Measurements from ENCODE around the gene DPP6.

Gene DPP6

DNA sequence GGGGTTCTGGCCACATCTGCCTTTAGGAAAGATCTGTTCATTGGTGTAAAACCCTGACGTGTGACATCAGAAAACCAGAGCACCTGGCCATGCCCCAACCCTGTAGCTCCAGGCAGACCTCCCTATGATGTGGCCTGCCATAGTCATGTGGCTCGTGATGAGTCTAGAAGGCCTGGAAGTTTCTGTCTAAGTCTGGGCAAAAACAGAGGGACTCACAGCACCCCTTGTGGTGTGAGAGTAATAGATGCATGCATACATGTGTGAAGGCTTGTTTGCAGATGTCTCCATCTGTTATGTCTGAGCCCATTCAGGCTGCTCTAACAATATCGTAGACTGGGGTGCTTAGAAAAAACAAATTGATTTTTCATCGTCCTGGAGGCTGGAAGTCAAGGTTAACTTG, 641.5 kb downstream of the DPP6 start:
- TF ChIP-seq, protein P1, sequence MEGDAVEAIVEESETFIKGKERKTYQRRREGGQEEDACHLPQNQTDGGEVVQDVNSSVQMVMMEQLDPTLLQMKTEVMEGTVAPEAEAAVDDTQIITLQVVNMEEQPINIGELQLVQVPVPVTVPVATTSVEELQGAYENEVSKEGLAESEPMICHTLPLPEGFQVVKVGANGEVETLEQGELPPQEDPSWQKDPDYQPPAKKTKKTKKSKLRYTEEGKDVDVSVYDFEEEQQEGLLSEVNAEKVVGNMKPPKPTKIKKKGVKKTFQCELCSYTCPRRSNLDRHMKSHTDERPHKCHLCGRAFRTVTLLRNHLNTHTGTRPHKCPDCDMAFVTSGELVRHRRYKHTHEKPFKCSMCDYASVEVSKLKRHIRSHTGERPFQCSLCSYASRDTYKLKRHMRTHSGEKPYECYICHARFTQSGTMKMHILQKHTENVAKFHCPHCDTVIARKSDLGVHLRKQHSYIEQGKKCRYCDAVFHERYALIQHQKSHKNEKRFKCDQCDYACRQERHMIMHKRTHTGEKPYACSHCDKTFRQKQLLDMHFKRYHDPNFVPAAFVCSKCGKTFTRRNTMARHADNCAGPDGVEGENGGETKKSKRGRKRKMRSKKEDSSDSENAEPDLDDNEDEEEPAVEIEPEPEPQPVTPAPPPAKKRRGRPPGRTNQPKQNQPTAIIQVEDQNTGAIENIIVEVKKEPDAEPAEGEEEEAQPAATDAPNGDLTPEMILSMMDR (IDR thresholded peaks at IDR 0.05; ENCODE audit: poor library complexity, severe bottlenecking) = no peak
- Histone ChIP-seq H3K4me3 (ENCODE audit: severe bottlenecking) (no peak overlapping the region), H3K27me3 (ENCODE audit: insufficient read depth, poor library complexity, severe bottlenecking) (no peaks in the 10 kb centered on the region), H3K4me1 (ENCODE audit: insufficient read depth, poor library complexity, severe bottlenecking) (no peaks in the 10 kb centered on the region), H3K27ac (ENCODE audit: poor library complexity, severe bottlenecking) (no peak overlapping the region), H3K36me3 (ENCODE audit: low read depth) (no peaks in the 10 kb centered on the region), H3K9me3 (ENCODE audit: severe bottlenecking) (no peaks in the 10 kb centered on the region)
- ATAC-seq (ENCODE audit: low read depth) = no peak
- DNase-seq (ENCODE audit: low spot score) = no peak

DNA sequence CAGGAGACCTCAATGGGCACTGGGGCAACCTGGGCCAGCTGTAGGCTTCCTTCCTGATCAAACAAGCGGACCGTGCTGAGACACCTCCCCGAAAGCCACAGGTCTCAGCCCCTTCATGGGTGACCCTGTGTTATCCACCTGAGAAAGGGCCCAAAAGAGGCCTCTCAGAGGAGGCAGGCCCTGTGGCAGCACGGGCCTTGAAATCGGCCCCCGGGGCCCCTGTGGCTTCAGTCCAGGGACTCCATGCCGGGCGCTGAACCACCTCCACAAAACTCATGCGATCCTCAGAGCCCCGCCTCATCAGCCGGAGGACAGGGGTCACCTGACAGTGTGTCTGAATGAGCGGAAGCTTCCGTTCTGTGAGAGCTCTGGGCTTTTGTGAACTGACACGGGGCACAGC, 643.6 kb downstream of the DPP6 start:
- no peaks in the 10 kb centered on the region for H3K27me3 ChIP-seq (ENCODE audit: insufficient read depth, poor library complexity, severe bottlenecking)

DNA sequence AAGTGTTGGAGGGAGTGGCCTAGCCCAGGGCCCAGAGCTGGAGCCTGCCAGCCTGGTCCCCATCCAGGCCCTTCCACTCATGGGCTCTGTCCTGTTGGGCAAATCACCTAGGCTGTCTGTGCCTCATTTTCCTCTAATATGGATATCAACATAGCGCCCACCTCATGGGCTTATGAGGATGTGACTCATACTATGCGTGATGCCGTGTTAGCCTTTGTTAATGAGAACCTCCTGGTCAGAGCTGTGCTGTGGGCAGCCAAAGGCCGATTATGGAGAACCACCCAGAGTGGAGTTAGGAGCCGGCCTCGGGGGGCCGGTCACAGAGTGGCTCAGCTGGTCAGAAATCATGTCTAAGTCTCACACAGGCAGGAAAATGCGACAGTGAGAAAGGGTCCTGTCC, 644.4 kb downstream of the DPP6 start:
- H3K27me3 ChIP-seq (ENCODE audit: insufficient read depth, poor library complexity, severe bottlenecking) = no peaks in the 10 kb centered on the region
- no peak for ATAC-seq (ENCODE audit: low read depth)

More for the DNA sequence above, 643.6 kb downstream of the DPP6 start:
- TF ChIP-seq, protein P1 (IDR thresholded peaks at IDR 0.05; ENCODE audit: poor library complexity, severe bottlenecking) = no peak
- no peak for ATAC-seq (ENCODE audit: low read depth)
- no peak overlapping the region for H3K27ac ChIP-seq (ENCODE audit: poor library complexity, severe bottlenecking)
- H3K4me1 ChIP-seq (ENCODE audit: insufficient read depth, poor library complexity, severe bottlenecking) = no peaks in the 10 kb centered on the region
- no peaks in the 10 kb centered on the region for H3K9me3 ChIP-seq (ENCODE audit: severe bottlenecking)
- no peak overlapping the region for H3K4me3 ChIP-seq (ENCODE audit: severe bottlenecking)
- no peaks in the 10 kb centered on the region for H3K36me3 ChIP-seq (ENCODE audit: low read depth)
- DNase-seq (ENCODE audit: low spot score) = no peak

DNA sequence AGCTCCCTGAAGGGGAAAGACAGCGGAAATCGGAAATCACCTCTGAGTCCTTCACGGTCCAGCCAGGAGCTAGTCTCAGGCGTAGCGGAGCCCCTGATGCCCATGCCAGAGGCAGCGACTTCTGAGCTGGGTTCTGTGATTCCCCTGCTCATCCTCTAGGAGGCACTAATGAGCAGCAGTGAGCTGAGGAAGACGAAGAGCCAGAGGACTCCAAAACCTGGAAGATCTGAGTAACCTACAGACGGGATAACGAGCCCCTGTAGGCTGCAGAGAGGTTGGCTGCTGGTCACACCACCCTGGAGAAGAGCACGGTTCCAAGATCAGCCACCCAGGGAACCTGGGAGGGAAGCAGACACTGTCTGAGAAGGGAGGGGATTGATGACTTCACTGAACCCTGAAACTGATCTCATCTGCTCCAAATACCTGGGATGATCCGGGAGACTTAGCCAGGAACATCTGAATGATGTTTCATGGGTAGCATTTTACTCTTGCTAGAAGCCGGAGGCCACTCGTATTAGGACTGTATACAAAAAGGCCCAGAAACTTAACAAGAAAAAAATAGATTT, 646.6 kb downstream of the DPP6 start:
- H3K4me1 ChIP-seq (ENCODE audit: insufficient read depth, poor library complexity, severe bottlenecking) = no peaks in the 10 kb centered on the region
- DNase-seq (ENCODE audit: low spot score) = no peak
- no peak overlapping the region for H3K27ac ChIP-seq (ENCODE audit: poor library complexity, severe bottlenecking)
- TF ChIP-seq, protein P1 (IDR thresholded peaks at IDR 0.05; ENCODE audit: poor library complexity, severe bottlenecking) = no peak
- H3K9me3 ChIP-seq (ENCODE audit: severe bottlenecking) = no peaks in the 10 kb centered on the region
- no peaks in the 10 kb centered on the region for H3K27me3 ChIP-seq (ENCODE audit: insufficient read depth, poor library complexity, severe bottlenecking)
- H3K4me3 ChIP-seq (ENCODE audit: severe bottlenecking) = no peak overlapping the region
- no peak for ATAC-seq (ENCODE audit: low read depth)
- H3K36me3 ChIP-seq (ENCODE audit: low read depth) = no peaks in the 10 kb centered on the region

More for the DNA sequence above, 644.4 kb downstream of the DPP6 start:
- H3K4me3 ChIP-seq (ENCODE audit: severe bottlenecking) = no peak overlapping the region
- TF ChIP-seq, protein P1 (IDR thresholded peaks at IDR 0.05; ENCODE audit: poor library complexity, severe bottlenecking) = no peak
- H3K4me1 ChIP-seq (ENCODE audit: insufficient read depth, poor library complexity, severe bottlenecking) = no peaks in the 10 kb centered on the region
- H3K9me3 ChIP-seq (ENCODE audit: severe bottlenecking) = no peaks in the 10 kb centered on the region
- no peaks in the 10 kb centered on the region for H3K36me3 ChIP-seq (ENCODE audit: low read depth)
- no peak for DNase-seq (ENCODE audit: low spot score)
- no peak overlapping the region for H3K27ac ChIP-seq (ENCODE audit: poor library complexity, severe bottlenecking)

DNA sequence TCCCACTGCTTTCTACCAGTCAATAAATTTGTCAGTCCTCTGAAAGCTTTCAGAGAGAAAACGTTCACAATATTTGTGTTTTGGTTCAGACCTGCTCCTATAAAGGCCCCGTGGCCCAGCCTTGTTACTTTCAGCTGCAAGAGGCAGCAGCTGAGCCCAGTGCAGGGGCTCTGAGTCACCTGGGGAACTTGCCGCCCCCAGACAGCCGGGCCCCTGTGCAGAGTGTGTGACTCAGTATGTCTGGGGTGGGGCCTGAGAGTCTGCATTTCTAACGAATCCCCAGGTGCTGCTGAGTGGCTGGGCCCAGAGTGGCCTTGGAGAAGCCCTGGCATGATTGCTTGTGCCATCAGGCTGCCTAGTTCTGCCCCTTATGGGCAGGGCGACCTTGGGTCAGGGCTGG, 647.2 kb downstream of the DPP6 start:
- no peak overlapping the region for H3K4me3 ChIP-seq (ENCODE audit: severe bottlenecking)
- DNase-seq (ENCODE audit: low spot score) (no peak), ATAC-seq (ENCODE audit: low read depth) (no peak)
- H3K9me3 ChIP-seq (ENCODE audit: severe bottlenecking) = no peaks in the 10 kb centered on the region
- no peak overlapping the region for H3K27ac ChIP-seq (ENCODE audit: poor library complexity, severe bottlenecking)
- H3K4me1 ChIP-seq (ENCODE audit: insufficient read depth, poor library complexity, severe bottlenecking) = no peaks in the 10 kb centered on the region
- H3K27me3 ChIP-seq (ENCODE audit: insufficient read depth, poor library complexity, severe bottlenecking) = no peaks in the 10 kb centered on the region
- TF ChIP-seq, protein P1 (IDR thresholded peaks at IDR 0.05; ENCODE audit: poor library complexity, severe bottlenecking) = no peak
- H3K36me3 ChIP-seq (ENCODE audit: low read depth) = no peaks in the 10 kb centered on the region

Data from RWPE2 (cell line).